ENCODE results near the gene NR2F1-AS1.

DNA sequence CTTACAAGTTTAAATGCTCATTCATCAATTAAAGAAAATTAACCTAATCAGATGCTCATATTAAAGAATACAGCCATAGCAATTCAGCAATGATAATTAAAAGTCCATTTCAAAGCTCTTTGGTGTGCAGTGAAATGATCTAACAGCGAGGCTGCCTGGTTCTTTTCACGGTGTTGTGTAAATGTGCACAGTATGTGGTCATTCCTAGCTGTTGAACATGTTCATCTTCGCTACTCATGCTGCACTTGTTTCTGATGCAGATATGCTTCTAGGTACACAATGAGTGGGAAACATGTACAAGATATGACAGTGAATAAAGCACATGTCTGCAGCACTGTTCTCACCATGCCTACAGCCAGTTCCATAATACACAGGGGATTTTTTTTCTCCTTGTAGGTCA, 163.5 kb downstream of the NR2F1-AS1 start:
- TF ChIP-seq, protein P1, sequence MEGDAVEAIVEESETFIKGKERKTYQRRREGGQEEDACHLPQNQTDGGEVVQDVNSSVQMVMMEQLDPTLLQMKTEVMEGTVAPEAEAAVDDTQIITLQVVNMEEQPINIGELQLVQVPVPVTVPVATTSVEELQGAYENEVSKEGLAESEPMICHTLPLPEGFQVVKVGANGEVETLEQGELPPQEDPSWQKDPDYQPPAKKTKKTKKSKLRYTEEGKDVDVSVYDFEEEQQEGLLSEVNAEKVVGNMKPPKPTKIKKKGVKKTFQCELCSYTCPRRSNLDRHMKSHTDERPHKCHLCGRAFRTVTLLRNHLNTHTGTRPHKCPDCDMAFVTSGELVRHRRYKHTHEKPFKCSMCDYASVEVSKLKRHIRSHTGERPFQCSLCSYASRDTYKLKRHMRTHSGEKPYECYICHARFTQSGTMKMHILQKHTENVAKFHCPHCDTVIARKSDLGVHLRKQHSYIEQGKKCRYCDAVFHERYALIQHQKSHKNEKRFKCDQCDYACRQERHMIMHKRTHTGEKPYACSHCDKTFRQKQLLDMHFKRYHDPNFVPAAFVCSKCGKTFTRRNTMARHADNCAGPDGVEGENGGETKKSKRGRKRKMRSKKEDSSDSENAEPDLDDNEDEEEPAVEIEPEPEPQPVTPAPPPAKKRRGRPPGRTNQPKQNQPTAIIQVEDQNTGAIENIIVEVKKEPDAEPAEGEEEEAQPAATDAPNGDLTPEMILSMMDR (IDR thresholded peaks at IDR 0.05): no peak
- TF ChIP-seq POLR2AphosphoS5 (IDR thresholded peaks at IDR 0.05): no peak
- TF ChIP-seq POLR2A (IDR thresholded peaks at IDR 0.05): no peak

Data from prostate gland (tissue), 2 donors.